ENCODE results near the gene RXRG.

GRCh38 chr1:165426745-165427144 lies 18.2 kb downstream of the RXRG start:
- TF ChIP-seq CTCF (IDR thresholded peaks at IDR 0.05 in 8 of 11, conservative IDR thresholded peaks at IDR 0.05 in 3 of 11) (no peak), POLR2A (IDR thresholded peaks at IDR 0.05) (no peak), POLR2AphosphoS5 (IDR thresholded peaks at IDR 0.05) (no peak)

All from spleen (tissue), 7 donors.